Hepatocyte (in vitro differentiated cells): ENCODE measurements around the gene NODAL. TPM values are rescaled to one million over a fixed set of nuclear protein-coding genes. Genes with fewer than 3 reads are reported as not detected.

Experiments
- DNase-seq: peaks from one replicate; pipeline ENCODE4 v3.0.0-alpha.2; 2016; ENCODE audit warnings: low spot score
- H2AFZ ChIP-seq: fragments of 200-600 bp; sonication (generic); 2 replicates; pipeline ENCODE4 v1.6.0; 2016; ENCODE audit warnings: antibody characterized with exemption, mild to moderate bottlenecking
- H3K27ac ChIP-seq: fragments of 200-600 bp; sonication (generic); 2 replicates; pipeline ENCODE4 v1.5.1; 2016; ENCODE audit warnings: mild to moderate bottlenecking
- H3K27me3 ChIP-seq: fragments of 200-600 bp; sonication (generic); 2 replicates; pipeline ENCODE4 v1.6.1; 2016
- H3K36me3 ChIP-seq: fragments of 200-600 bp; sonication (generic); replicated peaks from 2 replicates; pipeline ENCODE4 v1.5.1; 2016; ENCODE audit warnings: low read depth; ENCODE audit not compliant: insufficient read depth
- H3K4me1 ChIP-seq: fragments of 200-600 bp; sonication (generic); 2 replicates; pipeline ENCODE4 v1.5.1; 2016; ENCODE audit warnings: mild to moderate bottlenecking, moderate library complexity; ENCODE audit not compliant: insufficient read depth
- H3K4me2 ChIP-seq: fragments of 200-600 bp; sonication (generic); 2 replicates; pipeline ENCODE4 v1.6.0; 2016
- H3K4me3 ChIP-seq: fragments of 200-600 bp; sonication (generic); 2 replicates; pipeline ENCODE4 v1.5.1; 2016; ENCODE audit warnings: mild to moderate bottlenecking
- H3K79me2 ChIP-seq: fragments of 200-600 bp; sonication (generic); 2 replicates; pipeline ENCODE4 v1.6.0; 2017; ENCODE audit warnings: mild to moderate bottlenecking
- H3K9me2 ChIP-seq: fragments of 200-600 bp; sonication (generic); replicated peaks from 2 replicates; pipeline ENCODE4 v1.6.0; 2017; ENCODE audit warnings: mild to moderate bottlenecking; ENCODE audit not compliant: insufficient read depth
- H3K9me3 ChIP-seq: fragments of 200-600 bp; sonication (generic); 2 replicates; pipeline ENCODE4 v1.5.1; 2016; ENCODE audit warnings: low read depth, mild to moderate bottlenecking
- H4K20me1 ChIP-seq: fragments of 200-600 bp; sonication (generic); 2 replicates; pipeline ENCODE4 v1.6.0; 2016; ENCODE audit warnings: mild to moderate bottlenecking; ENCODE audit not compliant: insufficient read depth, poor library complexity, severe bottlenecking
- CTCF ChIP-seq: fragments of 200-600 bp; sonication (generic); IDR thresholded peaks from 2 replicates; pipeline ENCODE4 v1.5.1; 2016; ENCODE audit warnings: antibody characterized with exemption, mild to moderate bottlenecking; ENCODE audit not compliant: poor library complexity
- EZH2 ChIP-seq: fragments of 200-600 bp; sonication (generic); IDR thresholded peaks from 2 replicates; pipeline ENCODE4 v1.6.1; 2016; ENCODE audit warnings: antibody characterized with exemption, mild to moderate bottlenecking, borderline replicate concordance
- EZH2phosphoT487 ChIP-seq: fragments of 200-600 bp; sonication (generic); IDR thresholded peaks from one replicate; pipeline ENCODE4 v1.6.1; 2018; ENCODE audit warnings: antibody characterized with exemption, mild to moderate bottlenecking, low read depth, moderate library complexity; ENCODE audit not compliant: unreplicated experiment, severe bottlenecking
- WGBS: methylation state at CpG from one replicate; pipeline ENCODE4 v1.1.6; 2016; ENCODE audit warnings: low lambda C conversion rate; ENCODE audit errors: missing lambda C conversion rate; 5-methylcytosine and 5-hydroxymethylcytosine counted together
- polyA plus RNA-seq: library from polyadenylated mRNA; unstranded; fragments of >200 nt; fragmentation: Nextera tagmentation; extraction: Ambion mirVana; gene quantifications from 2 replicates; pipeline ENCODE4 v1.2.1, GENCODE V29; 2016
- total RNA-seq: library from RNA; depleted of rRNA; stranded (reverse); fragments of >200 nt; gene quantifications from 2 replicates; pipeline ENCODE4 v1.2.3, GENCODE V29; 2014

Gene NODAL
- total and polyA plus RNA-seq, 2 experiments from 2014 or later, result not detected

DNA sequence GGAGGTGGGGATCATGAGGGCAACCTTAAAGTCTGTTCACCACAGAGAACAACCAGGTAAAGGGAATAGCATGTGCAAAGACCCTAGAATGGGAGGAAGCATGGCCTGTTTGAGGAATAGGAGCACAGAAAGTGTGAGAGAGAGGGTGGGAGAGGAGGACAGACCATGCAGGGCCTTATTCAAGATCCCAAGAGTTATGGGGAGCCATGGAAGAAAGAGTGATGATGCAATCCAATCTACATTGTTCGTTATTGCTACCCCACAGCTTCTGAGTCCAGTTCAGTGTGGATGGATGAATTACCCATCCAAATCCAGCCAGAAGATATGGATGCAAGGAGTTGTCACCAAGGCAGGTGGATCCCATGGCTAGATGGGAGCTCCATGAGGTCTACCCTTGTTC, 45.3 kb downstream of the NODAL start:
- no peak for DNase-seq
- Histone ChIP-seq H3K9me3 (no peaks in the 10 kb centered on the region), H3K79me2 (no peaks in the 10 kb centered on the region), H4K20me1 (no peaks in the 10 kb centered on the region), H3K9me2 (no peaks in the 10 kb centered on the region), H3K27me3 (no peaks in the 10 kb centered on the region), H3K4me1 (peaks cover 2% of the 10 kb centered on the region), H3K4me3 (no peak overlapping the region), H2AFZ (no peak overlapping the region), H3K36me3 (no peaks in the 10 kb centered on the region), H3K27ac (no peak overlapping the region), H3K4me2 (no peak overlapping the region)
- WGBS, result 83% methylated on average over 1 of the region's 1 CpG
- no peak for TF ChIP-seq EZH2
- no peak for TF ChIP-seq EZH2phosphoT487
- no peak for TF ChIP-seq CTCF

- H4K20me1 ChIP-seq, result no peaks in the 10 kb centered on the region
- no peak overlapping the region for H3K4me2 ChIP-seq
- DNase-seq, result no peak
- H3K79me2 ChIP-seq, result no peaks in the 10 kb centered on the region
- H3K4me1 ChIP-seq, result peaks cover 2% of the 10 kb centered on the region
- H2AFZ ChIP-seq, result no peak overlapping the region
- H3K27ac ChIP-seq, result no peak overlapping the region
- WGBS, result 56% methylated on average over 4 of the region's 4 CpGs
- no peaks in the 10 kb centered on the region for H3K9me2 ChIP-seq
- H3K9me3 ChIP-seq, result no peaks in the 10 kb centered on the region
- H3K27me3 ChIP-seq, result no peaks in the 10 kb centered on the region
- TF ChIP-seq CTCF, result no peak
- TF ChIP-seq EZH2, result no peak
- no peak for TF ChIP-seq EZH2phosphoT487
- no peaks in the 10 kb centered on the region for H3K36me3 ChIP-seq
- no peak overlapping the region for H3K4me3 ChIP-seq
Observed at GRCh38 chr10:70391654-70392053, 49.8 kb downstream of the NODAL start.

Other genes with a start within 250 kb of the NODAL start
- gene PPA1, start 208.3 kb downstream of the NODAL start, total RNA-seq, result 156 and 175 TPM in 2 replicates
- gene PPA1, start 208.3 kb downstream of the NODAL start, polyA plus RNA-seq, result 106 and 131 TPM in 2 replicates
- gene NPFFR1, start 157.7 kb downstream of the NODAL start, total RNA-seq, result not detected in 2 replicates
- not detected in 2 replicates for gene NPFFR1, start 157.7 kb downstream of the NODAL start, polyA plus RNA-seq
- 7.2 and 8.2 TPM in 2 replicates for gene LRRC20, start 59.1 kb downstream of the NODAL start, total RNA-seq
- 3.0 and 4.0 TPM in 2 replicates for gene LRRC20, start 59.1 kb downstream of the NODAL start, polyA plus RNA-seq
- 75.1 and 77.1 TPM in 2 replicates for gene EIF4EBP2, start 37.5 kb downstream of the NODAL start, total RNA-seq
- gene EIF4EBP2, start 37.5 kb downstream of the NODAL start, polyA plus RNA-seq, result 37.4 and 43.1 TPM in 2 replicates
- 1.1 and 2.2 TPM in 2 replicates for gene PALD1, start 37.1 kb upstream of the NODAL start, total RNA-seq
- gene PALD1, start 37.1 kb upstream of the NODAL start, polyA plus RNA-seq, result 1.1 and 1.3 TPM in 2 replicates
- not detected in 2 replicates for gene PRF1, start 161.1 kb upstream of the NODAL start, total RNA-seq
- 0.39 TPM in 1 of 2 replicates, not detected in the other for gene PRF1, start 161.1 kb upstream of the NODAL start, polyA plus RNA-seq
- 0.60 and 0.87 TPM in 2 replicates for gene ADAMTS14, start 230.8 kb upstream of the NODAL start, total RNA-seq
- 0.95 and 2.1 TPM in 2 replicates for gene ADAMTS14, start 230.8 kb upstream of the NODAL start, polyA plus RNA-seq